GM12878 (cell line): ENCODE results near the gene FAM118B.

ENCODE experiments used
- EZH2 ChIP-seq: IDR thresholded peaks from 2 replicates; pipeline ENCODE4 v1.6.1; 2012; ENCODE audit warnings: low read depth, mild to moderate bottlenecking, control low read depth, inconsistent platforms, low read length, borderline replicate concordance; ENCODE audit not compliant: control insufficient read depth
- JUNB ChIP-seq: IDR thresholded peaks from 2 replicates; pipeline ENCODE4 v1.6.1; 2016; ENCODE audit warnings: antibody characterized with exemption, mild to moderate bottlenecking
- MTA3 ChIP-seq: IDR thresholded peaks from 2 replicates; pipeline ENCODE4 v1.6.1; 2012; ENCODE audit warnings: low read length, inconsistent platforms, borderline replicate concordance
- MXI1 ChIP-seq: fragments of 150-350 bp; IDR thresholded peaks from 2 replicates; pipeline ENCODE4 v1.6.1; 2011; ENCODE audit warnings: low read depth, mild to moderate bottlenecking, inconsistent platforms, low read length, improper control_type of control experiment
- POLR2A ChIP-seq: IDR thresholded peaks from 2 replicates; pipeline ENCODE4 v1.6.1; 2011; ENCODE audit warnings: low read depth, mild to moderate bottlenecking, low read length
- TF ChIP-seq, protein P1 (sequence below), 3 experiments: IDR thresholded peaks in 2 of 3; conservative IDR thresholded peaks in 1 of 3; 2 replicates each; pipeline ENCODE4 v1.5.1; 2011; ENCODE audit warnings: low read depth in 3 of 3, low read length in 3 of 3, mild to moderate bottlenecking in 3 of 3, control low read depth in 2 of 3, moderate library complexity in 2 of 3, inconsistent platforms in 1 of 3, mixed read lengths in 1 of 3; ENCODE audit not compliant: control insufficient read depth in 2 of 3, insufficient read depth in 1 of 3; ENCODE audit errors: extremely low read depth in 1 of 3
- TF ChIP-seq, protein P2 (sequence below): IDR thresholded peaks from 2 replicates; pipeline ENCODE4 v1.6.1; 2012; ENCODE audit warnings: low read depth, low read length, improper control_type of control experiment
- TF ChIP-seq, protein P3 (sequence below): IDR thresholded peaks from 2 replicates; pipeline ENCODE4 v1.6.1; 2011; ENCODE audit warnings: low read depth, mild to moderate bottlenecking, low read length, moderate library complexity, borderline replicate concordance; ENCODE audit errors: extremely low read depth

DNA sequence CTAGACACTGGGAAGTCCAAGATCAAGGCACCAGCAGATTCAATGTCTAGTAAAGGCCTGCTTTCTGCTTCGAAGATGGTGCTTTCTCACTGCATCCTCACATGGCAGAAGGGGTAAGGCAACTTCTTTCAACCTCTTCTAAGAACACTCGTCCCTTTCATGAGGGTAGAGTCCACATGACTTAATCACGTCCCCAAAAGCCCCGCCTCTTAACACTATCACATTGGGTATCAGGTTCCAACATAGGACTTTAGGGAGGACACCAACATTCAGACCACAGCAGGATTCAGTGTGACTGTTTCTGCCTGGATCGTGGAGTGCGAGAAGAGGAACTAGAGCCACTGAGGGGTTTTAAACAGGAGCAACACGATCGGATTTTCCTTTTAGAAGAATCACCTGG lies 67.6 kb downstream of the FAM118B start:
- TF ChIP-seq, protein P1, sequence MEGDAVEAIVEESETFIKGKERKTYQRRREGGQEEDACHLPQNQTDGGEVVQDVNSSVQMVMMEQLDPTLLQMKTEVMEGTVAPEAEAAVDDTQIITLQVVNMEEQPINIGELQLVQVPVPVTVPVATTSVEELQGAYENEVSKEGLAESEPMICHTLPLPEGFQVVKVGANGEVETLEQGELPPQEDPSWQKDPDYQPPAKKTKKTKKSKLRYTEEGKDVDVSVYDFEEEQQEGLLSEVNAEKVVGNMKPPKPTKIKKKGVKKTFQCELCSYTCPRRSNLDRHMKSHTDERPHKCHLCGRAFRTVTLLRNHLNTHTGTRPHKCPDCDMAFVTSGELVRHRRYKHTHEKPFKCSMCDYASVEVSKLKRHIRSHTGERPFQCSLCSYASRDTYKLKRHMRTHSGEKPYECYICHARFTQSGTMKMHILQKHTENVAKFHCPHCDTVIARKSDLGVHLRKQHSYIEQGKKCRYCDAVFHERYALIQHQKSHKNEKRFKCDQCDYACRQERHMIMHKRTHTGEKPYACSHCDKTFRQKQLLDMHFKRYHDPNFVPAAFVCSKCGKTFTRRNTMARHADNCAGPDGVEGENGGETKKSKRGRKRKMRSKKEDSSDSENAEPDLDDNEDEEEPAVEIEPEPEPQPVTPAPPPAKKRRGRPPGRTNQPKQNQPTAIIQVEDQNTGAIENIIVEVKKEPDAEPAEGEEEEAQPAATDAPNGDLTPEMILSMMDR (IDR thresholded peaks at IDR 0.05 in 2 of 3, conservative IDR thresholded peaks at IDR 0.05 in 1 of 3; ENCODE audit: control insufficient read depth in 2 of 3, extremely low read depth in 1 of 3, insufficient read depth in 1 of 3, low read depth in 3 of 3, low read length in 3 of 3), result no peak
- TF ChIP-seq, protein P2, sequence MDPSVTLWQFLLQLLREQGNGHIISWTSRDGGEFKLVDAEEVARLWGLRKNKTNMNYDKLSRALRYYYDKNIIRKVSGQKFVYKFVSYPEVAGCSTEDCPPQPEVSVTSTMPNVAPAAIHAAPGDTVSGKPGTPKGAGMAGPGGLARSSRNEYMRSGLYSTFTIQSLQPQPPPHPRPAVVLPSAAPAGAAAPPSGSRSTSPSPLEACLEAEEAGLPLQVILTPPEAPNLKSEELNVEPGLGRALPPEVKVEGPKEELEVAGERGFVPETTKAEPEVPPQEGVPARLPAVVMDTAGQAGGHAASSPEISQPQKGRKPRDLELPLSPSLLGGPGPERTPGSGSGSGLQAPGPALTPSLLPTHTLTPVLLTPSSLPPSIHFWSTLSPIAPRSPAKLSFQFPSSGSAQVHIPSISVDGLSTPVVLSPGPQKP, result no peak
- TF ChIP-seq, protein P3, sequence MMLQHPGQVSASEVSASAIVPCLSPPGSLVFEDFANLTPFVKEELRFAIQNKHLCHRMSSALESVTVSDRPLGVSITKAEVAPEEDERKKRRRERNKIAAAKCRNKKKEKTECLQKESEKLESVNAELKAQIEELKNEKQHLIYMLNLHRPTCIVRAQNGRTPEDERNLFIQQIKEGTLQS, result no peak
- no peak for TF ChIP-seq POLR2A
- no peak for TF ChIP-seq EZH2
- TF ChIP-seq JUNB, result no peak
- no peak for TF ChIP-seq MXI1
- TF ChIP-seq MTA3, result no peak
